WTC11 (cell line): Measurements from ENCODE around the gene HIBADH.

Experiments
- GRHL2 ChIP-seq: fragments of 250-450 bp; sonication (Bioruptor Pico); IDR thresholded peaks from 2 replicates; pipeline ENCODE4 v1.8.0; 2022; ENCODE audit warnings: mild to moderate bottlenecking, moderate library complexity; ENCODE audit not compliant: insufficient replicate concordance, severe bottlenecking
- TF ChIP-seq, protein P1 (sequence below): fragments of 200-600 bp; IDR thresholded peaks from 2 replicates; pipeline ENCODE4 v1.8.0; 2022; ENCODE audit warnings: antibody characterized with exemption

DNA sequence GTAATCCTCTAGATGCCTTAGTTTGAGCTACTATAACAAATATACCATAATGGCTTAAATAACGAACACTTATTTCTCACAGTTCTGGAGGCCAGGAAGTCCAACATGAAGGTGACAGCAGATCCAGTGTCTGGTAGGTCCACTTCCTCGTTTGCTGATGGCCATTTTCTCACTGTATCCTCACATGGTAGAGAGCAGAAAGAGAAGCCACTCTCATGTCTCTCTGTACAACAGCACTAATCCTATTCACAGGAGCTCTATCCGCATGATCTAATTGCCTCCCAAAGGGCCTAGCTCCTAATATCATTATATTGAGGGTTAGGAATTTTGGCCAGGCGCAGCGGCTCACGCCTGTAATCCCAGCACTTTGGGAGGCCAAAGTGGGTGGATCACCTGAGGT, 10.2 kb downstream of the HIBADH start:
- no peak for TF ChIP-seq GRHL2
- TF ChIP-seq, protein P1, sequence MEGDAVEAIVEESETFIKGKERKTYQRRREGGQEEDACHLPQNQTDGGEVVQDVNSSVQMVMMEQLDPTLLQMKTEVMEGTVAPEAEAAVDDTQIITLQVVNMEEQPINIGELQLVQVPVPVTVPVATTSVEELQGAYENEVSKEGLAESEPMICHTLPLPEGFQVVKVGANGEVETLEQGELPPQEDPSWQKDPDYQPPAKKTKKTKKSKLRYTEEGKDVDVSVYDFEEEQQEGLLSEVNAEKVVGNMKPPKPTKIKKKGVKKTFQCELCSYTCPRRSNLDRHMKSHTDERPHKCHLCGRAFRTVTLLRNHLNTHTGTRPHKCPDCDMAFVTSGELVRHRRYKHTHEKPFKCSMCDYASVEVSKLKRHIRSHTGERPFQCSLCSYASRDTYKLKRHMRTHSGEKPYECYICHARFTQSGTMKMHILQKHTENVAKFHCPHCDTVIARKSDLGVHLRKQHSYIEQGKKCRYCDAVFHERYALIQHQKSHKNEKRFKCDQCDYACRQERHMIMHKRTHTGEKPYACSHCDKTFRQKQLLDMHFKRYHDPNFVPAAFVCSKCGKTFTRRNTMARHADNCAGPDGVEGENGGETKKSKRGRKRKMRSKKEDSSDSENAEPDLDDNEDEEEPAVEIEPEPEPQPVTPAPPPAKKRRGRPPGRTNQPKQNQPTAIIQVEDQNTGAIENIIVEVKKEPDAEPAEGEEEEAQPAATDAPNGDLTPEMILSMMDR, result no peak
